NCI-H1930 (cell line): ENCODE measurements around the gene SPIN2B.

ENCODE experiments used
- DNase-seq, 2 experiments: peaks; one replicate each; lab custom pipeline; 2025; lab: John Stamatoyannopoulos, UW

Gene SPIN2B

DNA sequence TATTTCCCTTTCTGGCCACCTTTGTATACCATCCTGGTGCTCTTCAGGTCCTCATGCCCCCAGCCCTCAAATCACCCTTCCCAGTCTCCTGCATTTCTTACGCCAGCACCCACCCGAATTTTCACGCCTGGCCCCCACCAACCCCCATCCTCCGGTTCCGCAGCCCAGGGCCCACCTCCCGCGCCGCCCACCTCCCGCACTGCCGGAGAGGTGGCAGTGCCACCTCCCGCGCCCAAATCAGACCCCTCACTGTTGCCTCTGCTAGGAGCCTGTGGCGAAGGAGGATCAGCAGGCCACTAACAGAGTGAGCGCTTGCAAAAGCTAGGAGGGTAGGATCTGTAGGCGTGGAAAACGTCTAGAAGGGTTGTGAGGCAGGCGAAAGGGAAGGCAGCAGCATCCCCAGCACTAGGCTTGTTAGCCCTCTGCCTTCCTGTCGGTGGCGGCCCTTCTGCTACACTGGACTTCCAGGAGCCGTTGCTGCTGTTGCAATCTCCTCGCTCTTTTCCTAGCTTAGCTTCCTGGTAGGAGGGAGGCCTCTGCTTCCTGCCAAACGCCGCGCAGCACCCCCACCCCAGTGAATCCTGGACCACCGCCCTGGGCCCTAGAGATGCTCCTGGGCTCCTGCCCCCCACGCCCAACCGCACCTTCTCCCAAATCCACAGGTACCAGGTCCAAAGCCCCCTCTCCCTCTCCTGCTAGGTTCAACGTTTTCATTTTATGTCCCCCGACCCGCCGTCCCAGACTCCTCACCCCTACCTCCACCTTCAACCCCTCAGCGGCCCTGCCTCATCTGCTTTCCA, 51.0 kb downstream of the SPIN2B start:
- no peak for DNase-seq
